ENCODE data around the gene SPRYD3.

Gene SPRYD3

GRCh38 chr12:53069621-53070410, 9.4 kb downstream of the SPRYD3 start:
- H3K27ac ChIP-seq = peak overlapping the region; percentile 97
- TF ChIP-seq CTCF (conservative IDR thresholded peaks at IDR 0.05; ENCODE audit: low read depth) = no peak
- ChIA-PET CTCF (interaction anchor here (0.6 to 7.5 kb wide), 2 partner anchors 30 to 89 kb away, joined by 4 to 132 read pairs; partner anchors contain the start of genes IGFBP6 and SOAT2), POLR2A (ENCODE audit: low non-redundant PET) (no interaction called here)
- DNase-seq (ENCODE audit: low spot score) = no peak

- no peak for TF ChIP-seq CTCF (conservative IDR thresholded peaks at IDR 0.05; ENCODE audit: low read depth)
- ChIA-PET POLR2A (ENCODE audit: low non-redundant PET) (no interaction called here), CTCF (interaction anchor here (7.5 kb wide), 1 partner anchor 31 kb away, joined by 132 read pairs; the partner anchor contains the start of genes IGFBP6 and SOAT2)
- H3K27ac ChIP-seq = peak overlapping the region; percentile 97
- peak; percentile 74 for DNase-seq (ENCODE audit: low spot score)
These were observed 10.2 kb downstream of the SPRYD3 start for GRCh38 chr12:53068811-53069585.

DNA sequence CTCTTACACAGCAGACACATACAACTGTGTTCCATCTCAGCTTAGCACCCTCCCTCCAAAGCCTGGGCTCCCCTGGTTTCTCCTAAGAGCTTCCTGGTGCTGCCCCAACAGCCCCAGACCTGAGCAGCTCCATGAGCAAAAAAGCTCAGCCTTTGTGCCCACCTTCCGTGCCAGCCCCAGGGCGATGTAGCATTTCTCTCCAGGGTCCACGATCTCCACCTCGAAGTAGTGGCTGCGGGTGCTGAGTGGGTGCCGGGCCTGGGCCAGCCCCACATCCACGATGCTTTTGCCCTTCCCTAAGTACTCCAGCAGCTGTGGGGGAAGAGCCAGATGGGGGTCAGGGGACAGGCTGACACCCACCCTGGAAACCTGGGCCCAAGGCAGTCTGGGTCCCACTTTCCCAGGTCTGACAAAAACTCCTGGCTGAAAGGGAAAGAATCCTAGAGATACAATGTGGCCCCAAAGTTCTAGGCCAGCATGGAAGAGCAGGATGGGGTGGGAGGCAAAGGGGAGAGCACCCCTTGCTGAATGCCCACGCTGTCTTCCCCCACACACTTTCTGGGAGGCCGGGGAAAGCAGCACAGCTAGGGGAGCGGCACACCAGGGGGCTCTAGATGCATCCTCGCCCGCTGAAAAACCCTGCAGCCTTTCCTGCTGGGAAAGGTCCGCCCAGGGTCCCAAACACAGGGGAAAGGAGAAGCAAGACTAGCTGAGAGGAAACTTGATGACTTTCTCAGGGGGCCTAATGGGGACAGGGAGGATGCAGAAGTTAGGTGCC, 11.0 kb downstream of the SPRYD3 start:
- POLR2A ChIA-PET (ENCODE audit: low non-redundant PET) = no interaction called here
- no peak for TF ChIP-seq CTCF (conservative IDR thresholded peaks at IDR 0.05; ENCODE audit: low read depth)
- CTCF ChIA-PET = interaction anchor here (1.6 to 7.5 kb wide), 3 partner anchors 9 to 92 kb away, joined by 4 to 132 read pairs (median 37); partner anchors contain the start of genes IGFBP6, SOAT2 and SPRYD3
- DNase-seq (ENCODE audit: low spot score) = no peak
- H3K27ac ChIP-seq = peak overlapping the region; percentile 97

GRCh38 chr12:53067074-53067992, 11.9 kb downstream of the SPRYD3 start:
- ChIA-PET CTCF (interaction anchor here (0.6 to 7.5 kb wide), 5 partner anchors 10 to 1253 kb away, joined by 3 to 132 read pairs (median 4); partner anchors contain the start of genes IGFBP6, SOAT2 and SPRYD3), POLR2A (ENCODE audit: low non-redundant PET) (no interaction called here)
- DNase-seq (ENCODE audit: low spot score) = no peak
- peak overlapping the region; percentile 97 for H3K27ac ChIP-seq
- no peak for TF ChIP-seq CTCF (conservative IDR thresholded peaks at IDR 0.05; ENCODE audit: low read depth)

GRCh38 chr12:53065975-53066931, 12.9 kb downstream of the SPRYD3 start:
- peak; percentile 78 for TF ChIP-seq CTCF (conservative IDR thresholded peaks at IDR 0.05; ENCODE audit: low read depth)
- POLR2A ChIA-PET (ENCODE audit: low non-redundant PET) = interaction anchor here (0.5 to 0.7 kb wide), 3 partner anchors 12 to 342 kb away, joined by 3 to 10 read pairs (median 3); no protein-coding TSS in a partner anchor
- H3K27ac ChIP-seq = peak overlapping the region; percentile 97
- CTCF ChIA-PET = interaction anchor here (0.5 to 7.5 kb wide), 31 partner anchors 9 to 1395 kb away, joined by 3 to 132 read pairs (median 4); partner anchors contain the start of genes AAAS, IGFBP6, SOAT2 and SPRYD3
- peak; percentile 88 for DNase-seq (ENCODE audit: low spot score)
